ENCODE data around the gene STK4. TPM values are rescaled to one million over a fixed set of nuclear protein-coding genes. Genes with fewer than 3 reads are reported as not detected.

STK4 gene
- total RNA-seq, result 53.3 TPM

- peak; percentile 96 for DNase-seq (ENCODE audit: low spot score)
Observed at GRCh38 chr20:44966030-44966961, at the start of gene STK4. STK4 (plus strand) TSS chr20:44966512; CDS start chr20:44966569, 57 bp downstream.

GRCh38 chr20:44916586-44916985 is 49.7 kb upstream of the STK4 start:
- no peak for DNase-seq (ENCODE audit: low spot score)

- no peak for DNase-seq (ENCODE audit: low spot score)
Observed at GRCh38 chr20:44917399-44917798, 48.9 kb upstream of the STK4 start.

- no peak for DNase-seq (ENCODE audit: low spot score)
Observed at GRCh38 chr20:44918342-44918741, 48.0 kb upstream of the STK4 start.

GRCh38 chr20:44918761-44919160 is 47.6 kb upstream of the STK4 start:
- no peak for DNase-seq (ENCODE audit: low spot score)

GRCh38 chr20:44921447-44921846 is 44.9 kb upstream of the STK4 start:
- DNase-seq (ENCODE audit: low spot score), result no peak

GRCh38 chr20:44924541-44924940 is 41.8 kb upstream of the STK4 start:
- no peak for DNase-seq (ENCODE audit: low spot score)

GRCh38 chr20:44928595-44928994 is 37.7 kb upstream of the STK4 start:
- DNase-seq (ENCODE audit: low spot score), result no peak

- DNase-seq (ENCODE audit: low spot score), result no peak
Observed at GRCh38 chr20:44930517-44931168, 35.7 kb upstream of the STK4 start.

- no peak for DNase-seq (ENCODE audit: low spot score)
Observed at GRCh38 chr20:44931911-44932310, 34.4 kb upstream of the STK4 start.

GRCh38 chr20:44932916-44933315 is 33.4 kb upstream of the STK4 start:
- no peak for DNase-seq (ENCODE audit: low spot score)

GRCh38 chr20:44936510-44936909 is 29.8 kb upstream of the STK4 start:
- DNase-seq (ENCODE audit: low spot score), result no peak

- peak; percentile 56 for DNase-seq (ENCODE audit: low spot score)
Observed at GRCh38 chr20:44938637-44939036, 27.7 kb upstream of the STK4 start.

GRCh38 chr20:44941120-44941691 is 25.1 kb upstream of the STK4 start:
- no peak for DNase-seq (ENCODE audit: low spot score)

GRCh38 chr20:44942264-44942973 is 23.9 kb upstream of the STK4 start:
- DNase-seq (ENCODE audit: low spot score), result no peak

- DNase-seq (ENCODE audit: low spot score), result no peak
Observed at GRCh38 chr20:44943828-44944227, 22.5 kb upstream of the STK4 start.

GRCh38 chr20:44945261-44945660 is 21.1 kb upstream of the STK4 start:
- DNase-seq (ENCODE audit: low spot score), result no peak

- no peak for DNase-seq (ENCODE audit: low spot score)
Observed at GRCh38 chr20:44946271-44946852, 19.9 kb upstream of the STK4 start.

- DNase-seq (ENCODE audit: low spot score), result no peak
Observed at GRCh38 chr20:44948107-44948506, 18.2 kb upstream of the STK4 start.

- DNase-seq (ENCODE audit: low spot score), result no peak
Observed at GRCh38 chr20:44948513-44948912, 17.8 kb upstream of the STK4 start.

GRCh38 chr20:44950368-44950767 is 15.9 kb upstream of the STK4 start:
- no peak for DNase-seq (ENCODE audit: low spot score)

- no peak for DNase-seq (ENCODE audit: low spot score)
Observed at GRCh38 chr20:44952731-44953130, 13.6 kb upstream of the STK4 start.
